OCI-LY3 (cell line): ENCODE data around the gene AGRN.
"Not testable (repeated sequence)": the region's sequence is repeated elsewhere in the genome, so short reads cannot be mapped to it uniquely, and the experiment has no call there.

Source experiments
- H2AFZ ChIP-seq: fragments of 200-600, 300-600 bp; shearing (Covaris generic); 2 replicates; pipeline ENCODE4 v1.6.0; 2014; ENCODE audit warnings: antibody characterized with exemption, low read depth, low read length
- H3K27ac ChIP-seq: fragments of 200-600, 300-600 bp; sonication (generic); 2 replicates; pipeline ENCODE4 v1.5.1; 2014; ENCODE audit warnings: mild to moderate bottlenecking, low read length, moderate library complexity, mixed read lengths
- H3K27me3 ChIP-seq: fragments of 200-600, 300-600 bp; sonication (generic); 2 replicates; pipeline ENCODE4 v1.6.1; 2014; ENCODE audit warnings: low read depth, low read length, mixed read lengths
- H3K36me3 ChIP-seq: fragments of 200-600, 300-600 bp; sonication (generic); replicated peaks from 2 replicates; pipeline ENCODE3; 2014; ENCODE audit warnings: low read depth, low read length, mixed read lengths
- H3K4me1 ChIP-seq: fragments of 300-600, 200-600 bp; sonication (generic); 2 replicates; pipeline ENCODE4 v1.6.1; 2014; ENCODE audit warnings: low read length, mixed read lengths
- H3K4me2 ChIP-seq: fragments of 200-600, 300-600 bp; sonication (generic); 2 replicates; pipeline ENCODE4 v1.6.1; 2014; ENCODE audit warnings: low read length, mixed read lengths
- H3K4me3 ChIP-seq: fragments of 300-600, 200-600 bp; sonication (generic); 2 replicates; pipeline ENCODE4 v1.5.1; 2014; ENCODE audit warnings: antibody characterized with exemption, mild to moderate bottlenecking, low read length, moderate library complexity
- H3K79me2 ChIP-seq: fragments of 300-600, 200-600 bp; shearing (Covaris generic); 2 replicates; pipeline ENCODE4 v1.6.1; 2014; ENCODE audit warnings: mild to moderate bottlenecking, low read length, mixed read lengths
- H3K9ac ChIP-seq: fragments of 300-600, 200-600 bp; shearing (Covaris generic); 2 replicates; pipeline ENCODE4 v1.6.0; 2014; ENCODE audit warnings: mild to moderate bottlenecking, low read length, moderate library complexity
- H3K9me3 ChIP-seq: fragments of 200-600, 300-600 bp; shearing (Covaris generic); 2 replicates; pipeline ENCODE4 v1.6.1; 2014; ENCODE audit warnings: low read length, mixed read lengths; ENCODE audit not compliant: insufficient read depth
- H4K20me1 ChIP-seq: fragments of 200-600, 300-600 bp; sonication (generic); 2 replicates; pipeline ENCODE4 v1.6.1; 2016; ENCODE audit warnings: low read length, mixed read lengths; ENCODE audit not compliant: insufficient read depth
- EZH2phosphoT487 ChIP-seq: fragments of 200-600 bp; shearing (Covaris generic); IDR thresholded peaks from 2 replicates; pipeline ENCODE4 v1.6.1; 2018; ENCODE audit warnings: antibody characterized with exemption, mixed run types, low read depth
- TF ChIP-seq, protein P1 (sequence below): fragments of 200-600, 300-600 bp; sonication (generic); IDR thresholded peaks from 2 replicates; pipeline ENCODE4 v1.5.1; 2014; ENCODE audit warnings: antibody characterized with exemption, low read length, low read depth

AGRN gene

DNA sequence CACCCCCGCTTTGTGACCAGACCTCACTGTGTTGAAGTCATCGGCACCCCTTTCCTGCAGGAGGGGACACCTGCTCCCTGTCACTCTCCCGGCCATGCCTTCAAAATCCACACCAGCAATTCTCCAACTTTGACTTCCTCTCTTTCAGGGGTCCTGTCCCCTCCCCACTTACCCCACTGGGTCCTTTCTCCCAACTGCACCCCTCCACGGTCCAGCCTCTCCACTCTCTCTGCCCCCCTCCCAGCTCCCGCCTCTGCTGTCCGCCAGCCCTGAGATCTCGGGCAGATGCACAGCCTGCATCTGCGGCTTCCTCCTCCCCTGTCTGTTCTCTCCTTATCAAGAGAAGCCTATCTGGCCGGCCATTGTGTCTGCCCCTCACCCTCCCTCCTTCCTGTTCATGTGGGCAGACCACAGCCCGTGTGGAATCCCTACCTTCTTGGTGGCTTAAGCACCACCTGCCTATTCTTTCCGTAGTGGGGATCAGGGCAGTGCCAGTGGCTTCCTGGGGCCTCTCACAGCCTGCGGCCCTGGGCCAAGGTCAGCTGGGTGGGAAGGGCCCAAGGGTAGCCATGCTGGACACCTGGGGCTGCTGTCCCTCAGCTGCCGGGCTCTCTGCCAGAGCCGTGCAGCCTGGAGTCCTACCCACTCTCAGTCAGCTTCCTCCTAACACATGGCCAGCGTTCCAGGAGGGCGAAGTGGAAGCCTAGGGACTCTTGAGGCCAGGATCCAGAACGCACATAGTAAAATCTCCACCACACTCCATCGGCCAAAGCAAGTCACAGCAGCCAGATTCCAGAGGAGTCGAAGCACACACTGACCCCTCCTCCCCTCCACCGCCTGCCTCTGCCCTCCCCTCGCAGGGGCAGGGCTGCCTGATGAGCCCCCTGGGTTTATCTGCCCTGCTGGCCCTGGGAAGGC, 14.9 kb upstream of the AGRN start:
- no peaks in the 10 kb centered on the region for H3K36me3 ChIP-seq

DNA sequence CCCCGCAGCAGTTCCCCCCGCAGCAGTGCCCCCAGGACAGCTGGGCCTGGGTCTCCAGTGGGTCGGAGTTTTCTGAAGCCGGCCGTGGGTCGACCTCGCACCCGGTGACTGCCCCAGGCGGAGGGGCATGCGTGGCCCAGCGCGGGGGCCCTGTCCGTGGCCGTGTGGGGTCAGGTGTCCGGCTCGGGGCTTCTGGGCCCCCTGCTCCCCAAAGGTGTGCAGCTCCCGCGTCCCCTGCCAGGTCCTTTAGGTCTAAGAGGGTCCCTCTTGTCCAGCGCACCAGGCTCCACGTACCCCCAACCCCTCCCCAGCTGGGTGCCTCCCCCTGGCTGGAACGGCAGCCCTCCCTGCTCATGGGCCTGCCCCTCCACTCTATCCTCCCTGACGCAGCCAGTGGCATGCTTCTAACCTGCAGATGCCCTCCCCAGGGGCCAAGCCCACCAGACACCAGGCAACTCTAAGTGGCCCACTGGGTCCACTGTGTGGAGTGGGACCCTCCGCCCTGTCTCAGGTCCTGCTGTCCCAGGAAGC, 14.1 kb upstream of the AGRN start:
- Histone ChIP-seq H3K79me2 (no peaks in the 10 kb centered on the region), H4K20me1 (no peaks in the 10 kb centered on the region), H3K27me3 (peaks cover 29% of the 10 kb centered on the region), H3K4me3 (no peak overlapping the region), H2AFZ (no peak overlapping the region), H3K9me3 (no peaks in the 10 kb centered on the region), H3K36me3 (no peaks in the 10 kb centered on the region), H3K4me1 (peaks cover 3% of the 10 kb centered on the region; the same call in 1 of the 2 replicates), H3K27ac (no peak overlapping the region), H3K9ac (no peak overlapping the region), H3K4me2 (no peak overlapping the region)
- TF ChIP-seq, protein P1, sequence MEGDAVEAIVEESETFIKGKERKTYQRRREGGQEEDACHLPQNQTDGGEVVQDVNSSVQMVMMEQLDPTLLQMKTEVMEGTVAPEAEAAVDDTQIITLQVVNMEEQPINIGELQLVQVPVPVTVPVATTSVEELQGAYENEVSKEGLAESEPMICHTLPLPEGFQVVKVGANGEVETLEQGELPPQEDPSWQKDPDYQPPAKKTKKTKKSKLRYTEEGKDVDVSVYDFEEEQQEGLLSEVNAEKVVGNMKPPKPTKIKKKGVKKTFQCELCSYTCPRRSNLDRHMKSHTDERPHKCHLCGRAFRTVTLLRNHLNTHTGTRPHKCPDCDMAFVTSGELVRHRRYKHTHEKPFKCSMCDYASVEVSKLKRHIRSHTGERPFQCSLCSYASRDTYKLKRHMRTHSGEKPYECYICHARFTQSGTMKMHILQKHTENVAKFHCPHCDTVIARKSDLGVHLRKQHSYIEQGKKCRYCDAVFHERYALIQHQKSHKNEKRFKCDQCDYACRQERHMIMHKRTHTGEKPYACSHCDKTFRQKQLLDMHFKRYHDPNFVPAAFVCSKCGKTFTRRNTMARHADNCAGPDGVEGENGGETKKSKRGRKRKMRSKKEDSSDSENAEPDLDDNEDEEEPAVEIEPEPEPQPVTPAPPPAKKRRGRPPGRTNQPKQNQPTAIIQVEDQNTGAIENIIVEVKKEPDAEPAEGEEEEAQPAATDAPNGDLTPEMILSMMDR = no peak
- TF ChIP-seq EZH2phosphoT487 = no peak

More for the DNA sequence above, 14.9 kb upstream of the AGRN start:
- TF ChIP-seq, protein P1 = no peak
- no peak for TF ChIP-seq EZH2phosphoT487
- Histone ChIP-seq H3K9ac (no peak overlapping the region), H4K20me1 (no peaks in the 10 kb centered on the region), H3K4me3 (no peak overlapping the region), H3K27me3 (peaks cover 29% of the 10 kb centered on the region), H3K79me2 (no peaks in the 10 kb centered on the region), H2AFZ (no peak overlapping the region), H3K9me3 (no peaks in the 10 kb centered on the region), H3K4me2 (no peak overlapping the region), H3K27ac (no peak overlapping the region), H3K4me1 (peaks cover 3% of the 10 kb centered on the region; the same call in 1 of the 2 replicates)

DNA sequence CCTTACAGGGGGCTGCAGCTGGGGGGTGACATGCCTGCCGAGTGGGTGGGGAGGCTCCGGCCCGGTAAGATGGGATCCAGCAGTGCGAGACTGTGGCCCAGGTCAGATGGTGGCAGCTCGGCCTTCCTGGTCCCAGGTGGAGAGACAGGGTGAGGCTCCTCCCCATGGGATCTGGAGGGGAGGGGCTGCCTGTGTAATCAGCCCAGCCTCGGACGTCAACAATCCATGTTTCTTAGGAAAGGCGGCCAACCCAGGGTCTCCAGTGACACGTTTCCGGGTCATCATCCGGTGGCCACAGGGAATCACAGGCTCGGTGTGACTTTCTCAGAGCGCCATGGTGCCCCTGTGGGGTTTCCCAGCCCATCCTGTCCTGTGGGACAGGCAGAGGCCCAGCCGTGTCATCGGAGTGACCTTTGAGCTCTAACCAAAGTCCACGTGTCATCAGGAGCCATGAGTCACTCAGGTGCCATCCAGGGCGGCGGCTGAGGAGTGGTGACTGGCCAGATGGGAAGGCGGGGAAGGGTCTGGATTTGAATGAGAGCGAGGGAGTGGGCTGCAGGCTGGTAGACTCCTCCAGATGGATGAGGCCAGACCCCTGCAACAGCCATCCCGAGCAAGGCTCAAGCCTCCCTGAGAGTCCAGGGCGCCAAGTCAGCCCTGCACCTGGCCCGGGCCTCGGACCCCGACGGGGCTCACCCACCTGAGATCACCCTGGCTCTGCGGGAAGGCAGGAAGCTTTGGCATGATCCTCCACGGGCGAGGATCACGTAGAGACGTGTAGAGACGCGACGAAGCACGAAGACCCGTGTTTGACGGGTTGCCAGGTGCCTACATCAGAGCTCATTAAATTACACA, 13.4 kb upstream of the AGRN start:
- Histone ChIP-seq H3K36me3 (no peaks in the 10 kb centered on the region), H3K9ac (no peak overlapping the region), H3K4me2 (no peak overlapping the region), H3K4me3 (no peak overlapping the region), H3K79me2 (no peaks in the 10 kb centered on the region), H3K9me3 (no peaks in the 10 kb centered on the region), H4K20me1 (no peaks in the 10 kb centered on the region), H3K27ac (no peak overlapping the region), H3K27me3 (peaks cover 29% of the 10 kb centered on the region), H3K4me1 (peaks cover 3% of the 10 kb centered on the region; the same call in 1 of the 2 replicates), H2AFZ (no peak overlapping the region)
- no peak for TF ChIP-seq EZH2phosphoT487
- TF ChIP-seq, protein P1 = no peak

DNA sequence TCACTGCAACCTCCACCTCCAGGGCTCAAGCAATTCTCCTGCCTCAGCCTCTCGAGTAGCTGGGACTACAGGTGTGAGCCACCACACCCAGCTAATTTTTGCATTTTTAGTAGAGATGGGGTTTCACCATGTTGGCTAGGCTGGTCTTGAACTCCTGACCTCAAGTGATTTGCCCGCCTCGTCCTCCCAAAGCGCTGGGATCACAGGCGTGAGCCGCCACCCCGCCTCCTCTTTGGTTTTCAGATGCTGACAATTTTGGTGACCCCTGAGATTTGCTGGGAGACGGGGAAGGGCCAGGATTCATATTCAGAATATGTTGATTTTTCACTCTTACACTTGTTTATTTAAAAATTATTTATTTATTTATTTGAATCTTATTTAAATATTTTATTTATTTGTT, 9.8 kb upstream of the AGRN start:
- H3K4me2 ChIP-seq, H4K20me1 ChIP-seq, H3K27me3 ChIP-seq, H2AFZ ChIP-seq, H3K9ac ChIP-seq, H3K9me3 ChIP-seq, H3K79me2 ChIP-seq, H3K27ac ChIP-seq, H3K36me3 ChIP-seq, H3K4me3 ChIP-seq: not testable (repeated sequence)
- H3K4me1 ChIP-seq = peaks cover 12% of the 10 kb centered on the region; the same call in 1 of the 2 replicates
